Endothelial cell of umbilical vein (primary cell): ENCODE data around the gene GPRC5D.

ENCODE experiments used
- EZH2 ChIP-seq: IDR thresholded peaks from 2 replicates; pipeline ENCODE4 v1.6.1; 2012; ENCODE audit warnings: borderline replicate concordance, low read depth, mild to moderate bottlenecking, moderate library complexity, low read length, inconsistent platforms; ENCODE audit not compliant: severe bottlenecking
- FOS ChIP-seq: IDR thresholded peaks from 2 replicates; pipeline ENCODE4 v1.6.1; 2011; ENCODE audit warnings: mild to moderate bottlenecking, low read length, moderate library complexity, borderline replicate concordance; ENCODE audit not compliant: insufficient read depth
- GATA2 ChIP-seq: IDR thresholded peaks from 2 replicates; pipeline ENCODE4 v1.7.0; 2011; ENCODE audit warnings: low read depth, mild to moderate bottlenecking, moderate library complexity, mixed read lengths, low read length; ENCODE audit not compliant: insufficient read length, insufficient read depth
- JUN ChIP-seq: IDR thresholded peaks from 2 replicates; pipeline ENCODE4 v1.6.1; 2011; ENCODE audit warnings: borderline replicate concordance, low read depth; ENCODE audit not compliant: insufficient read length, insufficient read depth
- MYC ChIP-seq: IDR thresholded peaks from one replicate; pipeline ENCODE4 v1.6.1; 2011; ENCODE audit warnings: mild to moderate bottlenecking, low read depth, low read length
- POLR2A ChIP-seq: IDR thresholded peaks from 2 replicates; pipeline ENCODE4 v1.6.1; 2012; ENCODE audit warnings: low read depth, mild to moderate bottlenecking, control low read depth, low read length
- POLR2AphosphoS5 ChIP-seq: IDR thresholded peaks from 2 replicates; pipeline ENCODE4 v1.6.1; 2012; ENCODE audit warnings: low read depth, mild to moderate bottlenecking, control low read depth, low read length, moderate library complexity; ENCODE audit not compliant: insufficient read depth
- TF ChIP-seq, protein P1 (sequence below), 2 donors: IDR thresholded peaks; 1 replicate in 1 of 2; 2 replicates in 1 of 2; pipeline ENCODE4 v1.5.1; 2011; ENCODE audit warnings: low read length in 2 of 2, mild to moderate bottlenecking in 2 of 2, moderate library complexity in 2 of 2, control low read depth in 1 of 2, inconsistent platforms in 1 of 2, low read depth in 1 of 2; ENCODE audit not compliant: insufficient read depth in 1 of 2; ENCODE audit errors: extremely low read depth in 1 of 2
- TF ChIP-seq, protein P2 (sequence below): IDR thresholded peaks from 2 replicates; pipeline ENCODE4 v1.6.1; 2011; ENCODE audit not compliant: insufficient read depth, insufficient read length

DNA sequence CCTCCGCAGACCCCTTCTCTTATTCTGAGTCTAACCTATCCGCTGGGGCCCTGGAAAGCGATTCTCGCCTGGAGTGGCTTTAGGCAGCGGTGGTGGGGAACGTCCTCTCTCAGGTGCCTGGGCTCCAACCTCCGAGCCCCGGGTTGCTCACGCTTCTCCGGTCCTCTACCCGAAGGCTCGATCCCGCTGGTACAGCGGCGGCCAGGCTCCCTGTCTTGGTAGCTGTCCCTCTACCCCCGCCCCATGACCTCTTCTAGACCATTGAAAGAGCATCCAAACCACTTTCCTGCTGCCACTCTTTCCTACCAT is 48.6 kb upstream of the GPRC5D start:
- no peak for TF ChIP-seq EZH2
- TF ChIP-seq JUN: no peak
- TF ChIP-seq, protein P1, sequence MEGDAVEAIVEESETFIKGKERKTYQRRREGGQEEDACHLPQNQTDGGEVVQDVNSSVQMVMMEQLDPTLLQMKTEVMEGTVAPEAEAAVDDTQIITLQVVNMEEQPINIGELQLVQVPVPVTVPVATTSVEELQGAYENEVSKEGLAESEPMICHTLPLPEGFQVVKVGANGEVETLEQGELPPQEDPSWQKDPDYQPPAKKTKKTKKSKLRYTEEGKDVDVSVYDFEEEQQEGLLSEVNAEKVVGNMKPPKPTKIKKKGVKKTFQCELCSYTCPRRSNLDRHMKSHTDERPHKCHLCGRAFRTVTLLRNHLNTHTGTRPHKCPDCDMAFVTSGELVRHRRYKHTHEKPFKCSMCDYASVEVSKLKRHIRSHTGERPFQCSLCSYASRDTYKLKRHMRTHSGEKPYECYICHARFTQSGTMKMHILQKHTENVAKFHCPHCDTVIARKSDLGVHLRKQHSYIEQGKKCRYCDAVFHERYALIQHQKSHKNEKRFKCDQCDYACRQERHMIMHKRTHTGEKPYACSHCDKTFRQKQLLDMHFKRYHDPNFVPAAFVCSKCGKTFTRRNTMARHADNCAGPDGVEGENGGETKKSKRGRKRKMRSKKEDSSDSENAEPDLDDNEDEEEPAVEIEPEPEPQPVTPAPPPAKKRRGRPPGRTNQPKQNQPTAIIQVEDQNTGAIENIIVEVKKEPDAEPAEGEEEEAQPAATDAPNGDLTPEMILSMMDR (IDR thresholded peaks at IDR 0.05; ENCODE audit: extremely low read depth in 1 of 2, insufficient read depth in 1 of 2, low read depth in 1 of 2, low read length in 2 of 2): no peak
- TF ChIP-seq POLR2A: no peak
- TF ChIP-seq POLR2AphosphoS5: no peak
- no peak for TF ChIP-seq GATA2
- no peak for TF ChIP-seq FOS
- TF ChIP-seq, protein P2, sequence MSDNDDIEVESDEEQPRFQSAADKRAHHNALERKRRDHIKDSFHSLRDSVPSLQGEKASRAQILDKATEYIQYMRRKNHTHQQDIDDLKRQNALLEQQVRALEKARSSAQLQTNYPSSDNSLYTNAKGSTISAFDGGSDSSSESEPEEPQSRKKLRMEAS: no peak
- no peak for TF ChIP-seq MYC
